ENCODE data around the gene FBXL19.

DNA sequence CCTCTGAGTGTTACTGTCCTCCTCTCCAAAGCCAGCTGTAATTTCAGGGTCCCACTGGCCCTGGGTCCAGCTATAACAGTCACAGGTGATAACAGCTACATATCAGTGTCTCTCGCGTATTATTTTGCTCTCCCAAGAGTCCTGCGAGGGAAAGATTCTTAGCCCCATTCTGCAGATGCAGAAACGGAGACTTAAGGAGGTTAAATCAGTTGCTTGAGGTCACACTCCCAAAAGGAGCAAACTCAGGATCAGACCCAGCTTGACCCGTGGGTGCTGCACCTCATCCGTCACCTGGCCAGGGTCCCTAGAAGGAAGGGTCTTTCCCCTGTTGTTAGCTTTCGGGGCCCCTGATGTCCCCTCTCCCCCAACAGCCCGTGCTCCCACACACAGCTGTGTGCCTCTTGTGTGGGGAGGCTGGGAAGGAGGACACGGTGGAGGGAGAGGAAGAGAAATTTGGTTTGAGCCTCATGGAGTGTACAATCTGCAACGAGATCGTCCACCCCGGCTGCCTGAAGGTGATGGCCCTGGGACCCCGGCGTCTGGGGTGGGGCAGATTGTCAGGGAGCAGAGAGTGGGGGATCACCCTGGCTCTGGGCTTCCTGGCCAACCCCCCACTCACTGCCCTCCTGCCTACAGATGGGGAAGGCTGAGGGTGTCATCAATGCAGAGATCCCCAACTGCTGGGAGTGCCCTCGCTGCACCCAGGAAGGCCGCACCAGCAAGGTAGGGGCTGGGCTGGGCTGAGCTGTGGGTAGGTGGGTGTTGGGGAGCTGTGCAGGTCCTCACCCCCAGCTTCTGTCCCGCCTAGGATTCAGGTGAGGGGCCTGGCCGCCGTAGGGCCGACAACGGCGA, 3.8 kb downstream of the FBXL19 start:
- TF ChIP-seq EZH2 (IDR thresholded peaks at IDR 0.05; ENCODE audit: insufficient read depth, poor library complexity, severe bottlenecking) (no peak), EZH2phosphoT487 (IDR thresholded peaks at IDR 0.05; ENCODE audit: insufficient read depth, low read depth) (no peak)
